H1 (cell line): ENCODE results near the gene DEGS2.

Experiments
- CTCF ChIP-seq, 3 experiments: IDR thresholded peaks; 1 replicate in 2 of 3; 2 replicates in 1 of 3; pipeline versions ENCODE4 v1.5.1 to v1.6.1; 2011; ENCODE audit warnings: low read length in 3 of 3, mild to moderate bottlenecking in 3 of 3, inconsistent platforms in 2 of 3, low read depth in 1 of 3, moderate library complexity in 1 of 3; ENCODE audit not compliant: insufficient read depth in 1 of 3; ENCODE audit errors: control extremely low read depth in 1 of 3
- EZH2 ChIP-seq: fragments of 200-600 bp; sonication (generic); IDR thresholded peaks from 2 replicates; pipeline ENCODE4 v1.7.1; 2012; ENCODE audit warnings: low read depth, mild to moderate bottlenecking, moderate library complexity, low read length, inconsistent platforms; ENCODE audit not compliant: severe bottlenecking
- HDAC6 ChIP-seq: IDR thresholded peaks from one replicate; pipeline ENCODE4 v1.7.1; 2012; ENCODE audit warnings: low read depth, mild to moderate bottlenecking, inconsistent platforms, low read length, moderate library complexity
- MAFK ChIP-seq: IDR thresholded peaks from 2 replicates; pipeline ENCODE4 v1.6.1; 2012; ENCODE audit warnings: low read depth, mild to moderate bottlenecking, improper control_type of control experiment, low read length
- MAX ChIP-seq: IDR thresholded peaks from 2 replicates; pipeline ENCODE4 v1.6.1; 2012; ENCODE audit warnings: inconsistent platforms
- POLR2A ChIP-seq, 2 experiments: IDR thresholded peaks; 1 replicate in 1 of 2; 2 replicates in 1 of 2; pipeline ENCODE4 v1.6.1; 2011; ENCODE audit warnings: low read depth in 2 of 2, low read length in 2 of 2, mild to moderate bottlenecking in 2 of 2; ENCODE audit errors: control extremely low read depth in 1 of 2
- TAF1 ChIP-seq: IDR thresholded peaks from 2 replicates; pipeline ENCODE4 v1.6.1; 2011; ENCODE audit warnings: mild to moderate bottlenecking, low read depth, low read length

GRCh38 chr14:100114109-100114765 lies 45.2 kb downstream of the DEGS2 start:
- TF ChIP-seq CTCF (IDR thresholded peaks at IDR 0.05; ENCODE audit: control extremely low read depth in 1 of 3, insufficient read depth in 1 of 3, low read depth in 1 of 3, low read length in 3 of 3) (no peak), HDAC6 (no peak), EZH2 (no peak), MAFK (no peak), MAX (no peak), TAF1 (no peak), POLR2A (IDR thresholded peaks at IDR 0.05; ENCODE audit: control extremely low read depth in 1 of 2, low read depth in 2 of 2, low read length in 2 of 2) (no peak)
